Left renal cortex interstitium (tissue), 4 donors: ENCODE data around the gene CCL23. TPM values are rescaled to one million over a fixed set of nuclear protein-coding genes. Genes with fewer than 3 reads are reported as not detected.
"Not testable (repeated sequence)": the region's sequence is repeated elsewhere in the genome, so short reads cannot be mapped to it uniquely, and the experiment has no call there.

Experiments
- DNase-seq, 4 donors: peaks; one replicate each; pipeline ENCODE4 v3.0.0-alpha.2; 2013; ENCODE audit warnings: low read depth in 4 of 4, low spot score in 2 of 4, missing footprints in 1 of 4
- polyA plus RNA-seq, 4 donors: library from polyadenylated mRNA; unstranded; fragments of 120-200 nt; gene quantifications; one replicate each; pipeline ENCODE4 v1.2.1, GENCODE V29; 2013; ENCODE audit not compliant: insufficient read length in 4 of 4

The CCL23 gene, protein sequence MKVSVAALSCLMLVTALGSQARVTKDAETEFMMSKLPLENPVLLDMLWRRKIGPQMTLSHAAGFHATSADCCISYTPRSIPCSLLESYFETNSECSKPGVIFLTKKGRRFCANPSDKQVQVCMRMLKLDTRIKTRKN
- polyA plus RNA-seq, result under 1 TPM in 1 of 4 donors, not detected in 3; 0.30 TPM

DNA sequence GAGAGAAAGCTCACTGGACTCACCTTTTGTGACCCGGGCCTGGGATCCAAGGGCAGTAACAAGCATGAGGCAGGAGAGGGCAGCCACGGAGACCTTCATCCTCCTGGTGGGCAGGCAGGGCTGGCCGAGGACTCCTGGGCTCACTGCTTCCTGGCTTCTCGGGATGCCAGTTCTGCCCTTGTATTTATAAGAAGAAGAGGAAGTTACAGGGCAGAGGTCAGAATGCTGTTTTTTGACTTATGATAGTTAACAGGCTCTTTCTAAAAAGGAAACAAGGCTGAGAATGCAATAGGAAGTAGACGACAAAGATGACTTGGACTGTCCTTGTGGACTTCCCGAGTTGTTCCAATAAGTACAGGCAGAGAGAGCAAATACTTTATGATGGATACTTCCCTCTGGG lies at the start of gene CCL23:
Gene CCL23, minus strand, starts transcription at position 174 of the 400 bp plus-strand sequence. Its CDS starts 75 bp downstream, at position 99.
- DNase-seq, result no peak

DNA sequence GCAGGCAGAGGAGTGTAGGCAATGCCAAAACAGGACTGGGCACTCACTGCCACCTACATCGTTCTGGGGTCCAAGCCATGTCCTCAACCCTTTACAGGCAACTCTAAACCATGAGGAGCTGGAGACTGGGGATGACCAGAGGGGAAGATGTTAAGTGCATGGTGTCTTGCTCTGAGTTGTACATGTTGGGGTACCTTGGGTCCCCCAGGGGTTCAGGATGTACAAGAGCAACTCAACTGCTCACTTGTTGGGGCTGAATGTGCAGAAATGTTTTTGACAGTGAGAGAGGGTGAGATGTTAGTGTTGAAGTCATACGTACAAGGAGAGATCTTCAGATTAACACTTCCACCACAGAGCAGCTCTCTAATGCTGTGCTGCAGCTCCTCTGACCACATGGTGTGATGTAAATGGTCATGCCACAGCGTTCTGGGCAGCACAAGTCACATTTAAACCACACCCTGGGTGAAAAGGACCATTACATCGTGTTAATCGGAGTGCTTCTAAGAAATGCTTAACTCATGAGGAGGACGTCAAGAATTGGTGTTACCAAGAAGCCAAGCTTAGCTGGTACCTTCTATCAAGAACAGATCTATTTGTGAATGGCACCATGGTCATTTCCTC lies 48.7 kb upstream of the CCL23 start:
- DNase-seq, result no peak

DNA sequence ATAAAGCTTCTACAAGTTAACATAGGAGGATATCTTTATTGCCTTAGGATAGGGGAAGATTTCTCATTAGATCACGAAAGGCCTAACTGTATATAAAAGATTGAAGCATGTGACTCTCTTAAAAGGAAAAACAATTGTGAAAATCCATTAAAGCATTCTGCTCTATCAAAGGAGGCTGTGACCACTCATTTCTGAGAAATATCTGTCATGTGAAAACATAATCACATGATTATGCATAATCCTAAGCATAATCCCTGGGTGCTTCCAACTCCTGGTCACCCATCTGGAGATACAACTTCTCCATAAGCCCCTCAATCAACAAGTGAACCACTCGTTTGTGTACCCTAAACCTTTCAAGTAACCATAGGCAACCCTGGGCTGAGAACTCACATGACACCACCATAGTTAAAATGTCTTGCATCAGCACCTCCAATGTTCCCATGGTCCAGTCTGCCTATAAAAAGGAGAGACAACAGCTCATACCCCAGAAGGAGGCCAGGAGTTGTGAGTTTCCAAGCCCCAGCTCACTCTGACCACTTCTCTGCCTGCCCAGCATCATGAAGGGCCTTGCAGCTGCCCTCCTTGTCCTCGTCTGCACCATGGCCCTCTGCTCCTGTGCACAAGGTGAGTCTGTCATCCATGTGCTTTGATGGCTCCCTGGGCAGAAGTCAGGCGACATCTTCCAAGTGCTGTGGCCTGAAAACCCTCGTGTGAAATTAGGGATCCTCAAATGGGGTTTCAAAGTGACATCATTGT lies 46.2 kb upstream of the CCL23 start, which contains the start of gene CCL18:
Gene CCL18, plus strand, starts transcription at position 487 of the 756 bp plus-strand sequence. Its CDS starts 71 bp downstream, at position 558.
- no peak for DNase-seq

DNA sequence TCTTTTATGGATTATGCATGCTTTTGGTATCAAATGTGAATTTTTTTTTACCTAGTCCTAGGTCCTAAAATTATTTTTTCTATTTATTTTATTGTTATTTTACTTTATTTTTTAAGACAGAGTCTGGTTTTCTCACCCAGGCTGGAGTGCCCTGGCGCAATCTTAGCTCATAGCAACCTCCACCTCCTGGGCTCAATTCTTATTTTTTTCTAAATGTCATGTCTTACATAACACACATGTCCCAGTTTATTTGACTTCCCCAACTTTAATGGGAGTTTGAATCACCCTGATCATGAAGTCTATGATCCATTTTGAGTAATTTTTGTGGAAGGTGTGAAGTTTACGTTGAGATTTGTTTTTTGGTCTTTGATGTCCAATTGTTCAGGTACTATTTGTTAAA lies 43.0 kb upstream of the CCL23 start:
- no peak for DNase-seq

DNA sequence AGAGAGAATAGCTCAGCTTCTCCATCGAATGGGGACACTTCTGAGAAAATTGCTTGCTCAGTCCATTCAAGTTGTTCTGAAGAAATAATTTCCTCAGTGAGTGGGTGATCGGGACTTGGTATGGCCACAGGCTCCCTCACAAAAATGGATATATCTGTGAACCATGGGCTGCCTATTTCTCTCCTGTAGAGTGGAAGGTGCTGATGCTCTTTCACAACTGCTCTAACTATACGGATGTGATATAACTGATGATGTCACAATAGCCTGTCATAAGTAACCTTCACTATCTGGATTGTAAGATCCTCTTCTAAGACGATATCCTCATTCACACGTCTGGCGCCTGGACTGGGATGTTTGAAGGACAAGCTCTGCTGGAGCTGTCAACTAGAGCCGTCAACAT lies 41.6 kb upstream of the CCL23 start:
- no peak for DNase-seq

DNA sequence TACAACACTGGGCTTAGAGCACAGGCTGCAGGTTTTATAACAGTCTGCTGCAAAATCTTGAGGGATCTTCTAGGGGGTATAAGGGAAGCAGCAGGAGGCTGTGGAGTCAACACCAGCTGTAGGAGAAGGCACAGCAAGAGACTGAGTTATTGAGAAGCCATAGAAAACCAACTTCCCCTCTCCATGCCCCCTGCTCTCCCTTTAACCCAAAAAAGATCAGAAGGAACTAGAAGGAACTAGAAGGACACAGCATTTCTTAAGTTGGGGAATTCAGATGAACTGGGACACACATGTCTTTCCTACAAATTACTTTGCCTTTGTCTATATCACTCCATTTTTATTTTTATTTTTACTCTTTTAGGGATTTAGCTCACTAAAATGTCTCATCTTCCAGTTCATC lies 40.1 kb upstream of the CCL23 start:
- no peak for DNase-seq

DNA sequence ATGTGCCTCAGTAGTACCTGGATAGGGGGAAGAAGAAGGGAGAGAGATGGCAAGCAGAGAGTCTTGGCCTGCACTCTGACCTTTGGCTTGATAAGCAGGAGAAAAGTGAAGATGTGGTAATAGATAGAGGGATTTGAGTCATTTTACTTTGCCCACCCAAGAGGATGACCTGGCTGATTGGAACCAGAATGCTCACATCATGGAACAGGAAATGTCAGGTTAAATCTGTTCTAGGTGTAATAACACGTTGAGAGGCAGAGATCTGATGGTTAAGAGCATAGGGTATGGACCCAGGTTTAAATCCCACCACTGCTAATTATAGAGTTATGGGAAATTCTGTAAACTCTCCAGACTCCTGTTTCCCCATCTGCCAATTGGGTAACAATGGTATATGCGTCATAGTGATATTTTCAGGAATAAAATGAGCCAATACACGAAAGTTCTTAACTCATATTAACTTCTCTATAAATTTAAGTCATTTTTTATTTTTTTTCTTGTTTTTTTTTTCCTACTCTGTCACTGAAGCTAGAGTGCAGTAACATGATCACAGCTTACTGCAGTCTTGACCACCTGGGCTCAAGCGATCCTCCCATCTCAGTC lies 38.2 kb upstream of the CCL23 start:
- no peak for DNase-seq

DNA sequence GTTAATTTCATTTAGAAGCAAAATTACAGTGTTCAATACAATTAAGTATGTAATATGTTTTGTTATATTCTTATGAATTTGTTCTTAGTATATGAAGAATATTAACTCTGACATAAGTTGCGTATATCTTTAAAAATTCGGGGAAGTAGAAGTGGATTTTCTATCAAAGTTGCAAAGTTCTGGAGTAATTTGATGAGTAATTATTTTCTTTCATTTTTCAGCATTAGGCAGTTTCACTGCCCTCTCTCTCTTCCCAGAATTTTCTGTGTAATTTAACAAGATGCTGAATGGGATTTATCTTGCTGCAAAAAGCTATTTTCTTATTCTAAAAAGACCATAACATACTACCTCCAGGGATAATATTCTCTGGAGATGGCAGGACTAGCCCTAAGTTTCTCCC lies 37.4 kb upstream of the CCL23 start:
- DNase-seq, result no peak

DNA sequence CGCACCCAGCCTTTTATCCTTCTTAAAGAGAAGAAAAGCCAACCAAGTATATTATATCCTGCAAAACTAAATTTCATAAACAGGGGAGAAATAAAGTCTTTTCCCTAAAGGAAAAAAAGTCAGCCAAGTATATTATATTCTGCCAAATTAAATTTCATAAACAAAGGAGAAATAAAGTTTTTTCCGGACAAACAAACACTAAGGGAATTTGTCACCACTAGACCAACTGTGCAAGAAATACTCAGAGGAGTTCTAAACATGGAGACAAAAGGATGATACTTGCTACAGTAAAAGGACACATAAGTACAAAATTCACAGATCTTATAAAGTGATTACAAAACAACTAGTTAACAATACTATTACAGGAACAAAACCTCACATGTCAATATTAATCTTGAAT lies 31.9 kb upstream of the CCL23 start:
- DNase-seq, result no peak

DNA sequence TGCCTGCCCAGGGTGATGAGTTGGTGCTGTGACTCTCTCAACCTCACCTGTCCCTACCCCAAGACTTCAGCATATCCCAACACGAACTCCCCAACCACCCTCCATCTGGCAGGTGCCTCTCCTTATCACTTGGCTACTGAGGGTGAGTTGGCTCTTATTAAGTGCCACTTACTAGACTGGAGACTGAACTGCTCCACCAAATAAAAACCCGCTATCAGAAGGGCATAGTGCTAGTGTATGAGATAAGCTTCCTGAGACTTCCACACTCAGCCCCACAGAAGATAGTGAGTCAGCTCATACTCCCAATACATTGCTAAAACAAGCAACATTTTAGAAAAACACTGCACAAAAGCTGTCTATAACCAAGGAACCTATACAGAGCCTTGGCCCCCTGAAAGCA lies 30.3 kb upstream of the CCL23 start:
- no peak for DNase-seq

DNA sequence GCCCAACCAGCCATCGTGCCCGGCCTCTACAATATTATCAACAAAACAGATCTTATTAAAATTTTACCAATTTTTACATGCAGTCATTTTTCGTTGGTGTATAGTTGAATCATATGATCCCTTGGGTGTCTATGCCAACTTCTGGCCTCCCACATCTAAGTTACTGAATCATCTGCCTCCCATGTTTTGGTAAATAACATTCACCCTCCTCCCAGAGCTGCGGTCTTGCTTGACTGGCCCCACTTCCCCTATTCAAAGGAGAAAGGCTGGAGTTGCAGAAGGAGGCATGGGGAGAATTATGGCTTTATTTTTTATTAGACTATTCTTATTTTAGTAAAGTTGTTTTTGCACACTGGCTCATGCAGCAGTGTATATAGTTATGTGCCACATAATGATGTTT lies 18.5 kb upstream of the CCL23 start:
- DNase-seq, result no peak

DNA sequence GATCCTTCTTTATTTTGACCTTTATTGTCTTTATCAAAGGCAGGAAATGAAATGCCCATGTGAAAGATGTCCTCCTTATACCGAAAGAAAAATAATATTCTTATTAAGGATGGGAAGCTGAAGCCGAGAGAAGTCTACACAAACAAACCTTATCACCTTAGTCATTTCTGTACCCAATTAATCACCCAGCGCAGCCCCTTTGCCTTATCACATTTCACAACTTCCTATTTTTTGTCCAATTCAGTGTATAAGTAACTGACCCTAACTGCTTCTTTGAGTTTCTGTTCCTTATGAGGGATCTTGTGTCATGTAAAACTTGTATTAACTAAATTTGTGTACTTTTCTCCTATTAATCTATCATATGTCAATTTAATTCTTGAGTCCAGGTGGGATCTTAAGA lies 16.4 kb upstream of the CCL23 start:
- no peak for DNase-seq

DNA sequence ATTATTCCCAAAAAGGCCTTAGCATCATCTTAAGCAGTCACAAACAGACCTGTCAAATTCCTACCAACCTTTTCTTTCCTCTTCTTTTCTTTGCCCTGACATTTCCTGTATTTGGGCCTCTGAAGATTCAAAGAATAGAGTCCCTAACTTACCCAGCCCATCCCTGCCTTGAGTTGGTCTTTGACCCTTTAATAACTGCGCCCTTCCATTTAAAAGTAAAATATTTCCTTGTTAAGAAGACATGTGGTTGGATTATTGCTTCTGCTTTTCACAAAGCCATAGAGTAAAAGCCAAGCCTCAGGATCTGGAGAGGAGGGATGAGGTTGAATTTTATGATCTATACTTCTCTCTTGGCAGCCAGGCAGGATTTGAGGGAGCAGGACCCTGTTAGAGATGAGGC lies 13.2 kb upstream of the CCL23 start:
- DNase-seq, result no peak

DNA sequence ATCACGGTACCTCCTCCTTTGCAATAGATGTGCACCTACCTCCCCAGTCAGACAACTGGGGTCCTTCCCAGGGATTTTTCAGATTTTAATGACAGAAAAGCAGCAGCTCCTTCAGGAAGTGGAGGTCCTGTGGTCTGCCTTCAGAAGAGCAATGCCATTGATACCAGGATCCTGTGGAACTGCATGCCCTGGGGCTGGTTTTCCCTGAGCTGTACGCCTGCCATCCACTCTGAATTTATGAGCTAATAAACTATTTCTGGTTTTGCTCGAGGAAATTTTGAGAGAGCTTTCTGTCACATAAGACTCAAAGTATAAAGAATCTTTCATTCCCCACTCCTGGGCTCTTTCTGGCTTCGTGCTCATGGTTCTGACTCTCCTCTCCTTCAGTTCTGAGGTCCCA lies 10.0 kb upstream of the CCL23 start:
- no peak for DNase-seq

DNA sequence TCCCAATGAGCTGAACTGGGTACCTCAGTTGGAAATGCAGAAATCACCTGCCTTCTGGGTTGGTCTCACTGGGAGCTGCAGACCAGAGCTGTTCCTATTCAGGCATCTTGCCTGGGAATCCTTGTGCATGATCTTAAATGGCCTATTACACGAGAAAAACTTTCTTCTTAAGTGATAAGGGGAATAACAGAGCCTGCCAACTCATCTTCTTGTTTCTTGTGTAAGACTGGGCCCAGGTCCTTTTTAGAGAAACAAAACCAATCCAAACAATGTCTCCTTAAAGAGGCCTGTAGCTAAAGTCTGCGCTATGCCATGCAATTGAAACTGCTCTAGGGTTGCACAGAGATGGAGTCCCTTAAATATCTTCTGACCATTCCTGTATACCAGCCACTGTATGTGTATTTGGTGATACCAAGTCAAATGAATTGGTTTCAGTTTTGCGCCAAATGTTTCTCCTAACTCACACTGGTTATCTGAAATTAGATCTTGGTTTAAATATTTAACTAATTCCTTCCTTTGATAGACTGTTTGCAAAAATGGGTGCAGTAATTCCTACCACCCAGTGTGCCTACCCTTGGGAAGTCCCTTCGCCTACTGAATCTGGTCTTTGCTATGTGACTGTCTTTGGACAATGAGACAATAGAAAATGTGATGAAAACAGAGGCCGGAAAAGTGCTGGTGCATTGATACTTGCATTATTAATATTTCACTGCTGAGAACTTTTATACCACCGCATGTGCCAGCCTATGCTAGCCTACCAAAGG lies 6.5 kb upstream of the CCL23 start:
- no peak for DNase-seq

DNA sequence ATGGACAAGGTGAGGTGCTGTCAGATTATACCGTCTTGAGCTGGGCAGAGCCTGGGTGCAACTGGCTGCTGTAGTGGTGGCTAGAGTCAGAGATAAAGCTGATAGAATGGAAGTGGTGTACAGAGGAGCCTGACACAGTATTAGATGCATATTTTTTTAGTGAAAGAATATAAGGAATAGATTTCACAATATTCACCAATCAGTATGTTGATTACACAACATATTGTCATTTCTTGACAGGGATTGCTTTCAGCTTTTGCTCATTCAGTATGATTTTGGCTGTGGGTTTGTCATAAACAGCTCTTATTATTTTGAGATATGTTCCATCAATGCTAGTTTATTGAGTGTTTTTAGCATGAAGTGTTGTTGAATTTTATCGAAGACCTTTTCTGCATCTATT lies 1.7 kb upstream of the CCL23 start:
- no peak for DNase-seq

DNA sequence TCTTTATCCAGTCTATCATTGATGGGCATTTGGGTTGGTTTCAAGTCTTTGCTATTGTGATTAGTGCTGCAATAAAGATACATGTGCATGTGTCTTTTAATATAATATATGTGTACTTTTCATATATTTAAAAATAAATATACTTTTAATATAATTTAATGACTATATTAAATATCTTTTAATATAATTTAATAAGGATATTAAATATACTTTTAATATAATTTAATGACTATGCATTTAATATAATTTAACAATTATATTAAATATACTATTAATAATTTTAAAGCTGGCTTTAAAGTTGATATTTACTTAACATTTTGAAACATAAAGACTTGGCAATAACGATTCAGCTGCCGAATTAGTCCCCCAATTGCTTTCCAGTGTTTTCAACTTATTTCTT lies 1.2 kb downstream of the CCL23 start:
- DNase-seq, result no peak

DNA sequence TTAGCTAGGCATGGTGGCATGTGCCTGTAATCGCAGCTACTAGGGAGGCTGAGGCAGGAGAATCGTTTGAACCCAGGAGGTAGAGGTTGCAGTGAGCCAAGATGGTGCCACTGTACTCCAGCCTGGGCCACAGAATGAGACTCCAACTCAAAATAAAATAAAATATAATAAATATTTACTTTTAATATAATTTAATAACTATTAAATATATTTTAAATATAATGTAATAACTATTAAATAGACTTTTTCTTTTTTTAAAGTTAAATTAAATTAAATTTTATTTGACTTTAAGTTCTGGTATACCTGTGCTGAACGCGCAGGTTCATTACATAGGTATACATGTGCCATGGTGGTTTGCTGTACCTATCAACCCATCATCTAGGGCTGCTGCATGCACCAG lies 1.9 kb downstream of the CCL23 start:
- DNase-seq, result not testable (repeated sequence)

DNA sequence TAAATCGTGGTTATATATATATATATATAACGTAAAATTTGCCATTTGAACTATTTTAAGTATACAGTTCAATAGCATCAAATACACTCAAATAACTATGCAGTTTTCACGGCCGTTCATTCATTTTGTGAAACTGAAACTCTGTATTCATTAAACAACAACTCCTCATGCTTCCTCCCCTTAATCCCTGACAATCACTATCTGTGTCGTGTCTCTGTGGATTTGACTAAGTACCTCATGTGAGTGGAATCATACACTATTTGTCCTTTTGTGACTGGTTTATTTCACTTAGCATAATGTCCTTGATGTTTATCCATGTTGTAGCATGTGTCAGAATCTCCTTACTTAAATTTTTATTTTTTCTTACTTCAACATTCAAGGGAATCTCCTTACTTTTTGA lies 2.8 kb downstream of the CCL23 start:
- no peak for DNase-seq

DNA sequence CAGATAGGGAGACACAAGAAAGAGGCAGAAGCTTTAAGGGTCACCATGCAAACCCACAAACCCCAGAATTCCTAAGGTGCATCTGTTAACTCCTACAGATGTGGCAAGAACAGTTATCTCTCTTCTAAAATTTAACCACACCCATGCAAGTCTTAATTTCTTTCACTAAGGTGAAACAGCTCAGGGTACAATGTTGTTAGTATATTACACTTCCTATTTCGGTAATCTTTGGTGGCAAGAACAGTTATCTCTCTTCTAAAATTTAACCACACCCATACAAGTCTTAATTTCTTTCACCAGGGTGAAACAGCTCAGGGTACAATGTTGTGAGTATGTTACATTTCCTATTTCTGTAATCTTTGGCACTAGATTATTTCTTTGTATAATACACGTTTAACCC lies 6.6 kb downstream of the CCL23 start:
- no peak for DNase-seq
